HG02981 (cell line): ENCODE measurements around the gene UROC1.

ENCODE experiments used
- ATAC-seq: cut with Tn5 transposase; IDR thresholded peaks from one replicate; pipeline ENCODE4 v1.9.1; 2021; ENCODE audit warnings: mild to moderate bottlenecking, moderate library complexity; ENCODE audit not compliant: unreplicated experiment

Gene UROC1

DNA sequence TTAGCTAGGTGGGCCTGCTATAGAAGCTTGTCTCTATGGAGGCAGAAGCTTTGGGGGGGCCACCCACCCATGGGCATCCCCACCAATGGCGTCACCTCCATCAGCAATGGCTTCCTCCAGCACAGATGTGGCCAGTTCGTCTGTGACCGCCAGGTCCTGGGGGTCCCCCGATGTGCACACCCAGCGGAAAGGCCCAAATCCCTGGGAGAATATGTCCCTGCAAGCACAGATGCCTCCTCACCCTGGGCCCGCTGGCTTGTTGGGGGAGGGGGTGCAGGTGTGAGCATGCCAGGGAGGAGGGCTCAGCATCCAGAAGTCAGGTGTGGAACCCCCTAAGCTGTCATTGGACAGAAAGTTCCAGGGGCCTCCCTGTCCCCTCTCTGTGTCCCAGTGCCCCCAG is 19.6 kb downstream of the UROC1 start:
- no peak for ATAC-seq

- no peak for ATAC-seq
Observed at GRCh38 chr3:126496894-126497850, 20.4 kb downstream of the UROC1 start.

DNA sequence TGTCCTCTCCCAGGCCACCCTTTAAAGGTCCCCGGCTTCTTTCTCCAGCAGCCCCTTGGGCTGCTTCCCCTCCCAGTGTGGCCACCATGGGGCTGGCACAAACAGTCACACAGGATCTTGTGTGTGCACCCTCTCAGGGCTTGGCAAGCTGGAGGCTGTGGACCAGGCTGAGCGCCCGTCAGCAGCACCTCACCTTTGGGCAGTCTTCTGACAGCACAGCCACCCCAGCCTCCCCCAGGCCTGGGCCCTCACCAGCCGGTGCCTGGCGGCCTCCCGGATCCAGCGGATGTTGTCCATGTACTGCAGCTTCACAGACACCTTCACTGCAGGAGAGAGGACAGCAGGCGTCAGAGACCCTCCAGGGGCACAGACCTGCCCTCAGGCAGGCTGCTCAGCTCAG is 21.8 kb downstream of the UROC1 start:
- ATAC-seq = no peak

- ATAC-seq = no peak
Observed at GRCh38 chr3:126494970-126495230, 22.7 kb downstream of the UROC1 start.

DNA sequence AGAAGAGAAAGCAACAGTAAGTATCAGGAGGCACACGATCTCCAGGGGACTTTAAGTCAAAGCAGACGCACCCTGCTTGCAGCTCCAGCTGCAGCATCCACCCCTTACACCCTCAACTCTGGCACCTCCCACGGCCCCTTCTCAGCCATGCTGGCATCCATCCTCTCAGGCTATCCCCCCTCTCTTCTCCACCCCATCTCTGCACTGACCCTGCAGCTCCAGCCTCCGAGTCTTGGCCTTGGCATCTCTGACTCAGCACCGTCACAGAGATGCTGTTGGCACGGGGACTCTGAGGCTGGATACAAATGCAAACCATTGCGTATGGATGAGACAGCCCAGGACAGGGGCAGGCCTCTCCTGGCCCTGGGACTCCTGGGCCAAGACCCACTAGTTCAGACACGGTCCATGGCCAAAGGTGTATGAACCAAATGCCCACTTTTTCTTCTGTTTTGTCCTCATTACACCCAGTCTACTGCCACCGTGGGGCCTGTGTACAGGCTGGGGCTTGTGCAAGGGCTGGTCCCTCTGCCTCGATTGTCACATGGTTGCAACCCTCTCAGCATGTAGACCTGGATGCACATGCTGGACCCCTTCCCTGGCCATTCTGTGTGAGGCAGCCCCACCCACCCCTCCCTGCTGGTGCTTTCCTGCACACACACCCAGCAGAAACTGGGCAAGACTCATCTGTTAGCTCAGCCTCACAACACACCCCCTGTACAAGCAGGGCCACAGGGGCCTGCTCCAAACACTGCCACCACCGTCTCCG is 23.2 kb downstream of the UROC1 start:
- no peak for ATAC-seq

- no peak for ATAC-seq
Observed at GRCh38 chr3:126493739-126494138, 23.8 kb downstream of the UROC1 start.

- no peak for ATAC-seq
Observed at GRCh38 chr3:126493051-126493450, 24.5 kb downstream of the UROC1 start.

- ATAC-seq = no peak
Observed at GRCh38 chr3:126491221-126492013, 26.2 kb downstream of the UROC1 start.

DNA sequence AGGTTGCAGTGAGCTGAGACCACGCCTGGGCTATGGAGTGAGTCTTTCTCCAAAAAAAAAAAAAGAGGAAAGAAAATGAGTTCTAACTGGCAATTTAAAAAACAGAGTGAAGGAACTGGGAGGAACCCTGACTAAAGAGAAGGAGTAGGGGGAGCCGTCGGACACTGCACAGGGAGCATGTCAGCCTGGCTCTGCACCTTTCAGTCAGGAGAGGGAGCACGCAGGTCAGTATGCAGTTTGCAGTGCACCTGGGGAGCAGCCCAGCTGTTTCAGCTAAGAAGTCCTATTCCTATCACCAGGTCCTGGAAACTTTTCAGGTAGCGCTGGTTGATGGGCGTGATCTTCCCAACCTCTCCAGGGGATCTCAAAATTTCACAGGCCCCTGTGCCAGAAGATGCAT is 27.0 kb downstream of the UROC1 start:
- no peak for ATAC-seq

GRCh38 chr3:126488886-126489569 is 28.5 kb downstream of the UROC1 start:
- ATAC-seq = no peak

DNA sequence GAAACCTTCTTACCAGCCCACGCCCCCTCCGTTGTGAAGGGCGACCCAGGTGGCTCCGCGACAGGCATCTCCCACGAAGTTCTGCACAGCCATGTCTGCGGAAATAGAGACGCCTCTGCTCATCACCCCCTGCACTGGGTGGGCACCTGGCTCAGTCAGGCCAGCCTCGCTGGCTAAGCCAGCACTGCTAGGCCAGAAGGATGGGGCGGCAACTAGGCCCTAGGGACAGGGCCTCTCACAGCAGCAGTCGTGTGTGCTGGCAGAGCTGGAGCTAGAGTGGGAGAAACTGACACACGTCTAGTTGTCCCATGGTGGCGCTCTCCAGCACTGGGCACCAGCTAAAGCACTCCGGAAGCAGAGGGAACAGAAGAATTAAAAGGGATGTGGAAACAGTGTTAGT is 29.4 kb downstream of the UROC1 start:
- no peak for ATAC-seq

DNA sequence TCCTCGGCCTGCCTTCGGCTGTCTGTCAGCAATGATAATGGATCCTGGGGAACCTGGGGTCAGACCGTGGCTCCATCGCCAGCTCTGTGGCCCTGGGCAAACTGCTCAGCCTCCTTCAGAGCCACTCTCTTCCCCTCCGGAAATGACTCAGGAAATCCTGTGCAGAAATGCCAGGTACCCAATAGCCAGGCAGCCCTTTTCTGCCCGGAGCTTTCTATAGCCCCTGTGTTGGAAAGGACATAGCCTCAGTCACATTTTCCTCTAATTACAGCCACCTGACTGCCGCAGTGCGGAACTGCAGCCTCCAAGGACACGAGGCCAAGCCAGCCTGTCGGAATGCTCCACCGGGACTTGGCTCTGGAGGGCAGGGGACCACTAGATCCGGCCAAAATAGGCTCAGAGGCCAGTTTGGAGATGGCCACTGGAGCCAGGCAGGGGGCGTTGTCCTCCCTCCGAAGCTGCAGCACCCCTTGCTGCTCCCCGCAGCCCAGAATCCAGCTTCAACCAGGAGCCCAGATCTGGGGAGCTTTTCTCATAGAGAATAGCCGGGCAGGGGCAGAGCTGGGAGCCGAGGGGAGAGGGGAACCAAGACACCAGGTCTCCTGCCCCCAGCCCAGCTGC is 30.3 kb downstream of the UROC1 start:
- no peak for ATAC-seq

GRCh38 chr3:126486360-126486847 is 31.2 kb downstream of the UROC1 start:
- ATAC-seq = no peak

DNA sequence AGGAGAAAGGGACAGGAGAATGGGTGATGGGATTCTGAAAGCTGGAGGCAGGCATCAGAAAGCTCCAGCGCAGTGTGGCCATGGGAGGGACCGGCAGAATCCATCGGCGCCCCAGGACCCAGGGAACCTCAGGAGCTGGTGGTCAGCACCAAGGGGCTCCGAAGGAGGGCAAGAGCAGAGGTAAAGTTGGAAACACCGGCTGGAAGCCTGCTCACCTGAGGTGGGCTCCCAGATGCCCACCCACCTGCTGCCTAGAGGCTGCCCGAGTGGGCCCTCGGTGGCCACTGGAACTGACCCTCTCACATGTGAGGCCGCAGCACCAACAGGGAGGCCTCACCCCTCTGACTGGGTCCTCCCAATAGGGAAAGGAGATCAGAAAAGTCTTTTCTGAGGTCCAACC is 31.6 kb downstream of the UROC1 start:
- ATAC-seq = no peak

DNA sequence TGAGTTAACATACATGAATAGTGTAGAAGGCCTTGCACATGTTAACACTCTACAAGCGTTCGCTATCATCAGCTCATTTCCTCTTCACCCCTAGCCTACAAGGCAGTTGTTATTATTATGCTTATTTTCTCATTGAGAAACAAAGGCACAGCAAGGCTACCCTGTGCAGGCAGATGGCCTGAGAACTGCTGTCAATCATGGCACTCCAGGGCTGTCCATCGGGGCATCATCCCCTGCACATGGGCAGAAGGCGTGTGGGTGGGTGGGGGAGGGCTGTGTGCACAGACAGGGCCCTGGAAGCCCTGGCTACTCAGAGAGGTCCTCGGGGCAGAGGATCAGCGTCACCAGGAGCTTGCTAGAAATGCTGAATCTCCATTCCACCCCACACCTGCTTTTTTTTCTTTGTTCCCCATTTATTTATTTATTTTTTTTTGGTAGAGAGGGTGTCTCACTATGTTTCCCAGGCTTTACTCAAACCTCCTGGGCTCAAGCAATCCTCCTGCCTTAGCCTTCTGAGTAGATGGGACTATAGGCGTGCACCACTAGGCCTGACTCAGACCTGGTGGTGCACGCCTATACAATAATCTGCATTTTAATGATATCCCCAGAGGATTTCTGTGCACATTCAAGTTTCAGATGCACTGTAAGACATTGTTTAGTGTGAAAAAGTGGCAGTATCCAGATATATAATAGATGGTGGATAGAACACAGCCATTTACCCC is 32.2 kb downstream of the UROC1 start:
- ATAC-seq = no peak

DNA sequence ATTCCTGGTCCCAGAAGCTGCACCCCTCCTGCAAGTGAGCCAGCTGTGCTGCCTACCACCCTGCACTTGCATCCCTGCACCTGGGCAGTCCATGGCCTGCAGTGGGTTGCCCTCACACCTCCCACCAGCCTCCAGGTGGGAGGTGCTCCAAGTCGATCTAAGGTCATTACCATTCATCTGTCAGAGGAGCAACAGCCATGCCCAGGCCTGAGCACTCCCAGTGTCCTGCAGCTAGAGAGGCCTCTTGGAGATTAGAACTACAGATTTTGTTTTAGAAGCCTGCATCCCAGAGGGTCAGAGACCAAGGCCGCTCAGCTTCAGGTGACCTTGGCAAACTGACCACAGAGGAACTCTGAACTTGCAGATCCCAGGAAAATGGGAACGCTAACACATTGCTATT is 32.9 kb downstream of the UROC1 start:
- no peak for ATAC-seq

GRCh38 chr3:126484148-126484547 is 33.4 kb downstream of the UROC1 start:
- ATAC-seq = no peak

DNA sequence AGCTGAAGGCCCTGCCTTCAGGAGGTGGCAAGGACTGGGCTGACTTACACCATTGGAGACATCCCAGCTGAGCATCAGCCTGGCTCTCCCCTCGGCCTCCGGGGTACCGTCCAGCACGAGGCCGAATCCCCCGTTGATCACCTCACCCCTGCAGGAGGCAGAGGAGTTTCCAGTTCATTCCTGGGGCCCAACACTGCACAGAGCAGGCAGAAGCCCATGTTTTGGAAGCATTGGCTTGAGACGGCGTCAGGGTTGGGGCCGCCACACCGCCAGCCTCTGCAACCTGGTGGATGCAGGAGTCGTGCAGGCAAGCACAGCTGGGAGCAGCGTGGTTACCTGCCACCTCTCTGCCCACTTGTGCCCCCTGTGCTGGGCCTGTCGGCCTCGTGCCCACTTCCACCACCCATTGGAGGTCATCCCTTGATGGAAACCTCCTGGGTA is 34.2 kb downstream of the UROC1 start:
- no peak for ATAC-seq

DNA sequence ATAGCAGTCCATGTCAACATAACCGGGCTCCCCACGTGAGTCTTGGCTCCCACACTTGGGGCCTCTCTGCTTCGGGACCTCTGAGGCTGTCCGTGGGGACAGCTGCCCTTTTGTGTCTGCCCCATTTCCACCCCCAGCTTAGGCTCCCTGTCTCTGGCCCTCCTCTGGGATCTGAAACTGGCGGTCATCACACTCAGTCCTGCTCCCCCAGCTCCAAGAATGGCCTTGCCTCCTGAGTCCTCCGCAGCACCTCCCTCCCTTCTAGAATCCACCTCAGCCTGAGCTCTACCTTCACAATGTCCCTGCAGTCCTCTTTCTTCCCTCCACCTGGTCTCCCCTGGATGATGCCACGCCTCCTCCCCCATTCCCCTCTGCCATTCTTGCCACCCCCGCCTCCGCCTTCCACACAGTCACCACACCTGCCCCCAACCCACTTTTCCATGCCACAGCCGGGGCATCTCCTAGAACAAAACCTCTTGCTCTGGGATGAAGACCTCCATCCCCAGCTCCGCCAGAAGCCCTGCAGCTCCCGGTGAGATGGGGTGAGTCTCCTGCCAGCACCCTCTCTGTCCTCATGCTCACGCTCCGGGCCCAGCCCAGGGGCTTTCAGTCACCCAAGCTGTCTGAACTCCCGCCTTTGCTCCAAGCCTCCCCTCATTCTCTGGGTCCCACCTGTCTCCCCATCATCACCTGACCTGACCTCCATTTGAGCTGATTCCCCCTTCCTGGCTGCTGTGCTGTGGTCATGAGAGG is 34.9 kb downstream of the UROC1 start:
- ATAC-seq = no peak
